RWPE2 (cell line): ENCODE measurements around the gene SLC30A7.

Experiments
- ATAC-seq: fragments of 200-7000 bp; cut with Tn5 transposase; 3 replicates; pipeline ENCODE4 v1.9.1; 2021; ENCODE audit warnings: low read depth
- DNase-seq: peaks from one replicate; pipeline ENCODE4 v3.0.0-alpha.2; 2020; ENCODE audit warnings: low spot score
- H3K27ac ChIP-seq: fragments of 450-650 bp; 2 replicates; pipeline ENCODE4 v1.5.1; 2017; ENCODE audit warnings: mild to moderate bottlenecking; ENCODE audit not compliant: poor library complexity, severe bottlenecking
- H3K27me3 ChIP-seq: fragments of 250-450 bp; sonication (Bioruptor Pico); 2 replicates; pipeline ENCODE4 v1.5.1; 2021; ENCODE audit warnings: mild to moderate bottlenecking, moderate library complexity; ENCODE audit not compliant: insufficient read depth, poor library complexity, severe bottlenecking
- H3K36me3 ChIP-seq: fragments of 250-450 bp; sonication (Bioruptor Pico); 2 replicates; pipeline ENCODE4 v1.5.1; 2020; ENCODE audit warnings: low read depth, mild to moderate bottlenecking, moderate library complexity
- H3K4me1 ChIP-seq: fragments of 250-450 bp; sonication (Bioruptor Pico); 2 replicates; pipeline ENCODE4 v1.5.1; 2021; ENCODE audit warnings: mild to moderate bottlenecking, moderate library complexity; ENCODE audit not compliant: insufficient read depth, poor library complexity, severe bottlenecking
- H3K4me3 ChIP-seq: fragments of 250-450 bp; sonication (Bioruptor Pico); 2 replicates; pipeline ENCODE4 v1.5.1; 2021; ENCODE audit warnings: mild to moderate bottlenecking, moderate library complexity; ENCODE audit not compliant: severe bottlenecking
- H3K9me3 ChIP-seq: fragments of 250-450 bp; sonication (Bioruptor Pico); 2 replicates; pipeline ENCODE4 v1.5.1; 2021; ENCODE audit warnings: mild to moderate bottlenecking, moderate library complexity; ENCODE audit not compliant: severe bottlenecking
- CTCF ChIP-seq: fragments of 450-650 bp; IDR thresholded peaks from one replicate; pipeline ENCODE4 v1.5.1; 2017; ENCODE audit warnings: mild to moderate bottlenecking, moderate library complexity; ENCODE audit not compliant: poor library complexity, severe bottlenecking

Gene SLC30A7

GRCh38 chr1:100971021-100971420 is 75.1 kb downstream of the SLC30A7 start:
- Histone ChIP-seq H3K27ac (no peak overlapping the region), H3K4me1 (no peaks in the 10 kb centered on the region), H3K27me3 (no peaks in the 10 kb centered on the region), H3K4me3 (no peak overlapping the region), H3K36me3 (peaks cover 31% of the 10 kb centered on the region), H3K9me3 (no peaks in the 10 kb centered on the region)
- ATAC-seq = no peak
- DNase-seq = no peak
- TF ChIP-seq CTCF = no peak

DNA sequence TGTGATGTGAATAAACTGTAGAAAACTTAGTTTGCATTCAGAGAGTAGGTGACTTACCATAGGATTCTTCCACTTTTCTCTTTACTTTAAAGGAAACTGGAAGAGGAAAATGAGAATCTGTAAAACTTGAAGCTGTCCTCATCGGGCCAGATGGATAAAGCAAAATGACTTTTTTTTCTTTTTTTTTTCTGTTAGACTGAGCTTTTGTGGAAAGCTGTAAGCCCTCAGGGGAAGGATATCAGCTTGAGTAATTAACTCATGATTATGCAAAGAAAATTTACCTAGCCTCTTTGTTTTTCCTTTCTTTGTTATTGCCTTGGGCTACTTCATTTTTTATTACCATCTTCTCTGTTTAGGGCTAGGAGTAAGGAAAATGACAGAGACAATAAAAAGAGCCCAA is 76.3 kb downstream of the SLC30A7 start:
- no peak for ATAC-seq
- H3K4me3 ChIP-seq = no peak overlapping the region
- H3K36me3 ChIP-seq = peaks cover 27% of the 10 kb centered on the region
- TF ChIP-seq CTCF = no peak
- DNase-seq = no peak
- no peaks in the 10 kb centered on the region for H3K9me3 ChIP-seq
- no peaks in the 10 kb centered on the region for H3K27me3 ChIP-seq
- no peaks in the 10 kb centered on the region for H3K4me1 ChIP-seq
- H3K27ac ChIP-seq = no peak overlapping the region

- Histone ChIP-seq H3K4me1 (no peaks in the 10 kb centered on the region), H3K9me3 (no peaks in the 10 kb centered on the region), H3K36me3 (peaks cover 37% of the 10 kb centered on the region), H3K27me3 (no peaks in the 10 kb centered on the region), H3K4me3 (no peak overlapping the region), H3K27ac (no peak overlapping the region)
- no peak for TF ChIP-seq CTCF
- DNase-seq = no peak
- ATAC-seq = no peak
Observed at GRCh38 chr1:100976936-100977335, 81.0 kb downstream of the SLC30A7 start.

GRCh38 chr1:100979631-100980030 is 83.7 kb downstream of the SLC30A7 start:
- Histone ChIP-seq H3K4me1 (no peaks in the 10 kb centered on the region), H3K27ac (no peak overlapping the region), H3K36me3 (peaks cover 34% of the 10 kb centered on the region), H3K4me3 (no peak overlapping the region), H3K27me3 (no peaks in the 10 kb centered on the region), H3K9me3 (no peaks in the 10 kb centered on the region)
- TF ChIP-seq CTCF = no peak
- ATAC-seq (no peak), DNase-seq (no peak)

DNA sequence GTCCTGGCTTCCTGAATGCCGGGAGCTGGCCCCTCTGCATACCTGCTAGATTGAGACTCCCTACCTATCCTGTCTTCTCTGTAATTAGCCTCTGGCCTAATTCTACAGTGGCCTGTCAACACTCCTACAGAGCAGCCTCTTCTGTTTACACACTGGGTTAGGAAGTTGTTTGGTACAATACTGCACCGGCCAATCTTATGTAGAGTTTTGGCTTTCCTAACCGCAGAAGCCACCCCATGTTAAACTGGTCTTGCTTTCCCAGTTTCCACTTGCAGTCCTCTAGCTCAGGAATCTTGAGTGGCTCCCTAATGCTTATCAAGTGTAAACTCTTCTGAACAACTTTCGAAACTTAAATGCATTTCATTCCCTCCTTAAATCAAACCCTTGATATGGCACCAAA is 86.9 kb downstream of the SLC30A7 start:
- H3K27ac ChIP-seq = no peak overlapping the region
- DNase-seq (no peak), ATAC-seq (no peak)
- no peaks in the 10 kb centered on the region for H3K9me3 ChIP-seq
- no peak for TF ChIP-seq CTCF
- H3K4me1 ChIP-seq = no peaks in the 10 kb centered on the region
- no peaks in the 10 kb centered on the region for H3K27me3 ChIP-seq
- no peak overlapping the region for H3K4me3 ChIP-seq
- H3K36me3 ChIP-seq = peaks cover 17% of the 10 kb centered on the region
